Mesenchymal stem cell (in vitro differentiated cells and primary cell): ENCODE results near the gene DSG2.
A peak's percentile ranks its signal among the peaks of the same experiment; 100 is the strongest.

ENCODE experiments used
- DNase-seq: peaks from one replicate; pipeline ENCODE4 v3.0.0-alpha.2; 2013
- H2AFZ ChIP-seq: one replicate; pipeline ENCODE4 v1.6.1; 2013; ENCODE audit warnings: low read depth, mild to moderate bottlenecking, control low read depth, inconsistent platforms, low read length, moderate library complexity
- H2AK5ac ChIP-seq: 2 replicates; pipeline ENCODE4 v1.6.1; 2013; ENCODE audit warnings: low read length, moderate library complexity, mild to moderate bottlenecking, inconsistent platforms; ENCODE audit not compliant: severe bottlenecking
- H2BK120ac ChIP-seq: one replicate; pipeline ENCODE4 v1.6.1; 2013; ENCODE audit warnings: low read depth, mild to moderate bottlenecking, inconsistent platforms, low read length, moderate library complexity
- H2BK12ac ChIP-seq, 2 experiments: one replicate each; pipeline ENCODE4 v1.6.1; 2013; ENCODE audit warnings: inconsistent platforms in 2 of 2, low read length in 2 of 2, mild to moderate bottlenecking in 2 of 2, moderate library complexity in 2 of 2, control low read depth in 1 of 2
- H2BK15ac ChIP-seq: one replicate; pipeline ENCODE4 v1.6.1; 2013; ENCODE audit warnings: mild to moderate bottlenecking, low read depth, inconsistent platforms; ENCODE audit not compliant: poor library complexity, severe bottlenecking
- H2BK5ac ChIP-seq: 2 replicates; pipeline ENCODE4 v1.6.1; 2013; ENCODE audit warnings: low read depth, mild to moderate bottlenecking, low read length, control low read depth, inconsistent platforms; ENCODE audit not compliant: poor library complexity, severe bottlenecking
- H3K14ac ChIP-seq, 2 experiments: one replicate each; pipeline ENCODE4 v1.6.1; 2013; ENCODE audit warnings: inconsistent platforms in 2 of 2, low read length in 2 of 2, control low read depth in 1 of 2, mild to moderate bottlenecking in 1 of 2, moderate library complexity in 1 of 2
- H3K18ac ChIP-seq, 2 experiments: one replicate each; pipeline ENCODE4 v1.6.1; 2013; ENCODE audit warnings: inconsistent platforms in 2 of 2, low read length in 2 of 2, control low read depth in 1 of 2, low read depth in 1 of 2, mild to moderate bottlenecking in 1 of 2
- H3K23ac ChIP-seq, 2 experiments: one replicate each; pipeline ENCODE4 v1.6.1; 2013; ENCODE audit warnings: inconsistent platforms in 2 of 2, low read length in 2 of 2, mild to moderate bottlenecking in 2 of 2, moderate library complexity in 2 of 2, control low read depth in 1 of 2
- H3K27ac ChIP-seq: 2 replicates; pipeline ENCODE4 v1.5.1; 2013; ENCODE audit warnings: mild to moderate bottlenecking, moderate library complexity, low read length, control low read depth, inconsistent platforms; ENCODE audit not compliant: poor library complexity, severe bottlenecking
- H3K27me3 ChIP-seq, 2 experiments: 2 replicates each; pipeline versions ENCODE4 v1.6.1 to v1.7.0; 2013; ENCODE audit warnings: low read length in 2 of 2, mild to moderate bottlenecking in 2 of 2, moderate library complexity in 2 of 2, control low read depth in 1 of 2, inconsistent platforms in 1 of 2; ENCODE audit not compliant: control insufficient read depth in 1 of 2, insufficient read depth in 1 of 2
- H3K36me3 ChIP-seq, 2 experiments: 2 replicates each; pipeline versions ENCODE4 v1.6.1 to v1.7.0; 2013; ENCODE audit warnings: low read length in 2 of 2, control low read depth in 1 of 2, inconsistent platforms in 1 of 2, low read depth in 1 of 2, mild to moderate bottlenecking in 1 of 2; ENCODE audit not compliant: insufficient read depth in 2 of 2, control insufficient read depth in 1 of 2
- H3K4ac ChIP-seq, 2 experiments: one replicate each; pipeline ENCODE4 v1.6.1; 2013; ENCODE audit warnings: inconsistent platforms in 2 of 2, low read length in 2 of 2, mild to moderate bottlenecking in 2 of 2, moderate library complexity in 2 of 2, control low read depth in 1 of 2, low read depth in 1 of 2
- H3K4me1 ChIP-seq: 2 replicates; pipeline ENCODE4 v1.6.1; 2013; ENCODE audit warnings: low read depth, low read length, control low read depth; ENCODE audit not compliant: control insufficient read depth, insufficient read depth
- H3K4me2 ChIP-seq: 2 replicates; pipeline ENCODE4 v1.6.1; 2013; ENCODE audit warnings: low read length, mild to moderate bottlenecking, inconsistent platforms; ENCODE audit not compliant: poor library complexity, severe bottlenecking
- H3K4me3 ChIP-seq, 2 experiments: 2 replicates each; pipeline versions ENCODE4 v1.5.1 to v1.7.0; 2013; ENCODE audit warnings: low read length in 2 of 2, mild to moderate bottlenecking in 2 of 2, control low read depth in 1 of 2, low read depth in 1 of 2; ENCODE audit not compliant: insufficient read depth in 1 of 2
- H3K79me1 ChIP-seq: replicated peaks from 2 replicates; pipeline ENCODE4 v1.6.1; 2013; ENCODE audit warnings: mild to moderate bottlenecking, control low read depth, low read length, inconsistent platforms; ENCODE audit not compliant: poor library complexity, severe bottlenecking
- H3K9ac ChIP-seq: 2 replicates; pipeline ENCODE4 v1.7.0; 2013; ENCODE audit warnings: mild to moderate bottlenecking, low read length, moderate library complexity
- H3K9me3 ChIP-seq: 2 replicates; pipeline ENCODE4 v1.7.0; 2013; ENCODE audit warnings: mild to moderate bottlenecking, low read length; ENCODE audit not compliant: control insufficient read depth
- H4K8ac ChIP-seq: one replicate; pipeline ENCODE4 v1.6.1; 2013; ENCODE audit warnings: inconsistent platforms, mild to moderate bottlenecking, low read length, moderate library complexity
- H4K91ac ChIP-seq: one replicate; pipeline ENCODE4 v1.6.1; 2013; ENCODE audit warnings: mild to moderate bottlenecking, low read length, inconsistent platforms
- whole genome bisulfite sequencing: methylation state at CpG from one replicate; pipeline ENCODE4 v1.1.7; 2013; ENCODE audit warnings: mixed read lengths; 5-methylcytosine and 5-hydroxymethylcytosine counted together

Gene DSG2

DNA sequence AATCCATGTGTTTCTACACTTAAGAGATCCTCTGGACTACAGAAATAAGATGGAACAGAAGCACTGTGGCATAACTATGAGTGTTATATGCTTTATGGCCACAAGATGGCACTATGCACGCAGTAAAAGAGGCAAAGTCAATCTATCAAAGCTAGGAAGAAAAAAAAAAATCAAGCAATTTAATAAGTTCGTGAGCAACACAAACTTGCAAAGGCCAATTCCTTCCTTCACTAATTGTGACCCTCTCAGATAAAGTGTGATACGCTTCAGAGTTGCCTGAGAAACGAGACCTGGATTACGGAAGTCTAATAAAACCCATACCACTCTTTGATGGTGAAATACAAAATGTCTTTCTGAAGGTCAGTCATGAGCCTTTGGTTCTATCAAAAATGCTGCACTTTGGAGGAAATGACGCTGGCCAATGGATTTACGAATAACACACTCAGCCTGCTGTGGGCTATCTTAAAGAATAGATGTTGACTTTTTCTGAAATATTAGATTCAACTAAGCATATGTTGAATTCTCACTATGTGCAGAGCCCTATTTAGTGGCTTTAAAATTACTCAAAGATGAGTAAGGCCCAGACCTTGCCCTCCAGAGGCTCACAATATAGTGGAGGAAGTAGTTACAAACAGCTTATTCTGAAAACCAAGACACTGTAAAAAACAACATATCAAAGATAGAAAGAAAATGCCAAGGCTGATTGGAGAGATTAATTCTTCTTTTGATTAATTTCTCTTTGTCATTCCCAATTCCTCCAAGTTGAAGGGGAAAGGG lies 58.2 kb downstream of the DSG2 start:
- peak overlapping the region in 1 of 2 experiments; percentile 1 for H3K4me3 ChIP-seq
- H3K18ac ChIP-seq: no peak overlapping the region
- H4K91ac ChIP-seq: no peak overlapping the region
- no peak overlapping the region for H3K4ac ChIP-seq
- no peaks in the 10 kb centered on the region for H3K9me3 ChIP-seq
- peak; percentile 76 for DNase-seq
- no peak overlapping the region for H2BK5ac ChIP-seq
- H3K14ac ChIP-seq: no peak overlapping the region
- H2BK12ac ChIP-seq: no peak overlapping the region
- H3K23ac ChIP-seq: no peak overlapping the region
- H3K9ac ChIP-seq: peak overlapping the region; percentile 55
- H3K27ac ChIP-seq: no peak overlapping the region
- H2BK120ac ChIP-seq: no peak overlapping the region
- no peaks in the 10 kb centered on the region for H3K79me1 ChIP-seq
- 33% methylated on average over 7 of the region's 7 CpGs for WGBS
- no peak overlapping the region for H3K4me2 ChIP-seq
- H2AK5ac ChIP-seq: no peak overlapping the region
- H2AFZ ChIP-seq: peak overlapping the region; percentile 27
- no peaks in the 10 kb centered on the region for H3K36me3 ChIP-seq
- H3K4me1 ChIP-seq: no peaks in the 10 kb centered on the region
- no peak overlapping the region for H2BK15ac ChIP-seq
- H3K27me3 ChIP-seq: peaks cover 0 to 4% of the 10 kb centered on the region in 2 experiments
- H4K8ac ChIP-seq: no peak overlapping the region

DNA sequence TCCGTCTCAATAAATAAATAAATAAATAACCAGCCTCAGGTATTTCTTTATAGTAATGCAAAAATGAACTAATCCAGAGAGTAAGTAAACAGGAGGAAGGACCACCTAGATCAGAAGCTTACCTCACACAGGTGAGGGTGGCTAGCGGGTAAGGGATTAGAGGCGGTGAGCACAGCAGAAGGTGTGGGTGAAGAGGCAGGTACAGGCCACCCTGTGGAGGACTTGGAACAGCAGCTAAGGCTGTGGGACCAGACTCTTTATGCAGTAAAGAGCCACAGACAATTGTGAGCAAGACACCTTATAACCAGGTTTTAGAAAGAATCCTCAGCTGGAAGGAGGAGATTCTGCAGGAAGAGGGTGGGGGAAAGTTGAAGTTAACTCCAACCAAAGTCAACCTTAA lies 59.5 kb downstream of the DSG2 start:
- DNase-seq: no peak
- Histone ChIP-seq H3K14ac (no peak overlapping the region), H3K4me3 (no peak overlapping the region), H3K4ac (no peak overlapping the region), H3K27me3 (peaks cover 12 to 17% of the 10 kb centered on the region in 2 experiments), H3K4me2 (no peak overlapping the region), H2BK15ac (no peak overlapping the region), H3K23ac (no peak overlapping the region), H3K36me3 (no peaks in the 10 kb centered on the region), H2AK5ac (no peak overlapping the region), H3K27ac (no peak overlapping the region), H3K9me3 (no peaks in the 10 kb centered on the region), H3K9ac (no peak overlapping the region), H2AFZ (no peak overlapping the region), H4K91ac (no peak overlapping the region), H2BK12ac (no peak overlapping the region), H3K18ac (no peak overlapping the region), H4K8ac (peak overlapping the region; percentile 51), H2BK5ac (no peak overlapping the region), H3K79me1 (no peaks in the 10 kb centered on the region), H3K4me1 (no peaks in the 10 kb centered on the region), H2BK120ac (no peak overlapping the region)
- WGBS: 100% methylated on average over 2 of the region's 3 CpGs

DNA sequence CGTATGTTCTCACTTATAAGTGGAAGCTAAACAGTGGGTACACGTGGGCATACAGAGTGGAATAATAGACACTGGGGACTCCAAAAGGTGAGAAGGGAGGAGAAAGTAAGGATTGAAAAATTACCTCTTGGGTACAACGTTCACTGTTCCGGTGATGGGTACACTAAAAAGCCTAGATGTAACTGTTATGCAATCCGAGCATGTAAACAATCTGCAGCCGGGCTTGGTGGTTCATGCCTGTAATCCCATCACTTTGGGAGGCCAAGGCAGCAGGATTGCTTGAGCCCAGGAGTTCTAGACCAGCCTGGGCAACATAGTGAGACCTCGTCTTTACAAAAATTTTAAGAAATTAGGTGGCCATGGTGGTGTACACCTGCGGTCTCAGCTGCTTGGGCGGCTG lies 60.6 kb downstream of the DSG2 start:
- no peak overlapping the region for H2BK12ac ChIP-seq
- H2BK15ac ChIP-seq: no peak overlapping the region
- no peak overlapping the region for H3K23ac ChIP-seq
- no peak overlapping the region for H3K4ac ChIP-seq
- DNase-seq: no peak
- WGBS: 90% methylated on average over 9 of the region's 9 CpGs
- H4K91ac ChIP-seq: no peak overlapping the region
- no peaks in the 10 kb centered on the region for H3K36me3 ChIP-seq
- peaks cover 12 to 24% of the 10 kb centered on the region in 2 experiments for H3K27me3 ChIP-seq
- H3K27ac ChIP-seq: no peak overlapping the region
- H3K18ac ChIP-seq: no peak overlapping the region
- no peak overlapping the region for H3K14ac ChIP-seq
- no peak overlapping the region for H2BK5ac ChIP-seq
- no peak overlapping the region for H2AK5ac ChIP-seq
- H3K4me1 ChIP-seq: no peaks in the 10 kb centered on the region
- H2AFZ ChIP-seq: no peak overlapping the region
- no peak overlapping the region for H3K4me2 ChIP-seq
- H3K9me3 ChIP-seq: no peaks in the 10 kb centered on the region
- no peak overlapping the region for H2BK120ac ChIP-seq
- no peak overlapping the region for H3K9ac ChIP-seq
- H3K4me3 ChIP-seq: no peak overlapping the region
- H4K8ac ChIP-seq: no peak overlapping the region
- no peaks in the 10 kb centered on the region for H3K79me1 ChIP-seq

DNA sequence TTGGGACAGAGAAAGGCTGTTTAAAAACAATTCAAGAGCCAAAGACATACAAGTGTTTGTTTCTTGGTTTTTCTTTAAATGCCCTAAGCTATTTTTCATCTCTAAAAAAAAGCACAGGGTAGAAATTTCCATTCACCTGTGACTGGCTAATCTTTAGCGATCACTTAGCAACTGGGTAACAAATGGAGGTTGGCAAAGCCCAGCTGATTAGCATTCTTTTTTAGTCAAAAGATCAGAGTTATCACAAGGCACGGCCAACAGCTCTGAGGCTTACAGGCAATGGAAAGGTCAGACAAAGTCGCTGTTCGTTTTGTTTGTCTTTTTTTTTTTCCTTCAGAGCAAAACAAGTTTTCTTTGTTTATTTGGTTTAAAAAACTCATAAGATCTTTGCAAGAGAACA lies 64.7 kb downstream of the DSG2 start:
- WGBS: 62% methylated on average over 4 of the region's 4 CpGs
- no peak overlapping the region for H2AFZ ChIP-seq
- no peaks in the 10 kb centered on the region for H3K9me3 ChIP-seq
- no peak overlapping the region for H3K9ac ChIP-seq
- H3K4ac ChIP-seq: no peak overlapping the region
- H3K4me2 ChIP-seq: no peak overlapping the region
- no peak overlapping the region for H2BK15ac ChIP-seq
- H4K8ac ChIP-seq: no peak overlapping the region
- no peak for DNase-seq
- no peak overlapping the region for H4K91ac ChIP-seq
- no peaks in the 10 kb centered on the region for H3K79me1 ChIP-seq
- H2BK120ac ChIP-seq: no peak overlapping the region
- no peak overlapping the region for H3K23ac ChIP-seq
- H3K27ac ChIP-seq: no peak overlapping the region
- no peaks in the 10 kb centered on the region for H3K36me3 ChIP-seq
- H3K27me3 ChIP-seq: peaks cover 28 to 37% of the 10 kb centered on the region in 2 experiments
- H3K14ac ChIP-seq: no peak overlapping the region
- H2BK5ac ChIP-seq: no peak overlapping the region
- H3K18ac ChIP-seq: no peak overlapping the region
- no peak overlapping the region for H3K4me3 ChIP-seq
- H2AK5ac ChIP-seq: no peak overlapping the region
- H3K4me1 ChIP-seq: no peaks in the 10 kb centered on the region
- no peak overlapping the region for H2BK12ac ChIP-seq
